ENCODE data around the gene PAPPA2. TPM values are rescaled to one million over a fixed set of nuclear protein-coding genes. Genes with fewer than 3 reads are reported as not detected.

The PAPPA2 gene
- total and polyA plus RNA-seq, 2 of the 4 experiments (the other 2 are of a cell fraction), result 0.10 to 0.18 TPM

- dilution Hi-C loops (cut with HindIII; ENCODE audit: low sequenced_read_pairs, unreplicated experiment), result no loop called here
- Histone ChIP-seq H3K4me2 (ENCODE audit: low read depth, low read length) (no peak overlapping the region), H2BK20ac (ENCODE audit: low read depth, low read length) (no peak overlapping the region), H3K4ac (ENCODE audit: low read depth, low read length) (no peak overlapping the region), H3K4me3 (ENCODE audit: insufficient read depth, low read depth, low read length) (no peak overlapping the region), H3K18ac (ENCODE audit: low read depth, low read length) (no peak overlapping the region), H3K27ac (ENCODE audit: insufficient read depth, low read length) (no peak overlapping the region), H2BK15ac (ENCODE audit: low read depth, low read length) (no peak overlapping the region), H3K4me1 (ENCODE audit: control insufficient read depth, insufficient read depth, low read length) (no peaks in the 10 kb centered on the region), H4K8ac (ENCODE audit: low read depth in 2 of 2, low read length in 2 of 2) (no peak overlapping the region), H2AK5ac (ENCODE audit: low read depth, low read length) (no peak overlapping the region), H3K23ac (ENCODE audit: low read depth, low read length) (no peak overlapping the region), H3K9me1 (ENCODE audit: insufficient read depth, low read length) (no peaks in the 10 kb centered on the region), H2BK120ac (ENCODE audit: low read depth, low read length) (no peak overlapping the region), H4K91ac (ENCODE audit: insufficient read depth, low read depth, low read length) (no peak overlapping the region), H3K36me3 (ENCODE audit: control insufficient read depth, insufficient read depth, low read length) (no peaks in the 10 kb centered on the region), H2AFZ (replicated peaks; ENCODE audit: low read length, poor library complexity) (no peak overlapping the region), H3K79me1 (ENCODE audit: low read depth in 1 of 2, low read length in 2 of 2) (no peaks in the 10 kb centered on the region), H3K56ac (ENCODE audit: extremely low read depth, insufficient read depth, low read length) (no peak overlapping the region), H2AK9ac (replicated peaks; ENCODE audit: low read depth, low read length, poor library complexity) (no peak overlapping the region), H4K5ac (ENCODE audit: low read depth, low read length) (no peak overlapping the region), H3K9me3 (ENCODE audit: control insufficient read depth, insufficient read depth, low read length) (no peaks in the 10 kb centered on the region), H2BK5ac (ENCODE audit: low read depth, low read length, poor library complexity, severe bottlenecking) (no peak overlapping the region), H3K14ac (replicated peaks; ENCODE audit: low read depth, low read length) (no peak overlapping the region), H3K9ac (ENCODE audit: low read depth, low read length) (no peak overlapping the region), H4K20me1 (ENCODE audit: insufficient read depth, low read length) (no peaks in the 10 kb centered on the region), H3K27me3 (ENCODE audit: control insufficient read depth, insufficient read depth, low read length) (no peaks in the 10 kb centered on the region)
- TF ChIP-seq MAFK (IDR thresholded peaks at IDR 0.05; ENCODE audit: low read depth, low read length), result no peak
- no peak for TF ChIP-seq BHLHE40 (IDR thresholded peaks at IDR 0.05; ENCODE audit: low read depth, low read length)
- TF ChIP-seq USF2 (IDR thresholded peaks at IDR 0.05; ENCODE audit: low read depth, low read length), result no peak
- no peak for TF ChIP-seq ELK1 (IDR thresholded peaks at IDR 0.05; ENCODE audit: borderline replicate concordance, low read depth, low read length)
- no peak for TF ChIP-seq RCOR1 (IDR thresholded peaks at IDR 0.05; ENCODE audit: insufficient replicate concordance, low read length)
- no peak for TF ChIP-seq SMC3 (IDR thresholded peaks at IDR 0.05; ENCODE audit: low read depth, low read length)
- TF ChIP-seq CHD1 (IDR thresholded peaks at IDR 0.05; ENCODE audit: low read depth, low read length), result no peak
- no peak for TF ChIP-seq POLR2A (IDR thresholded peaks at IDR 0.05; ENCODE audit: low read depth, low read length)
- no peak for TF ChIP-seq NFE2L2 (IDR thresholded peaks at IDR 0.05; ENCODE audit: low read depth, low read length)
- no TSS peak for BruUV-seq (replicated peaks)
- 45% methylated on average over 2 of the region's 5 CpGs; no CpG with 5 or more reads in 1 of the 2 experiments for WGBS, 2 experiments (ENCODE audit: extremely low coverage in 2 of 2, insufficient read length in 1 of 2)
- ChIA-PET POLR2A (ENCODE audit: unreplicated experiment) (no interaction called here), CTCF (no interaction called here)
- ATAC-seq (ENCODE audit: low read depth) (no peak), DNase-seq (no peak)
- intact Hi-C loops (cut with micrococcal nuclease), result no loop called here
- in situ Hi-C loops (cut with MboI; ENCODE audit: low sequenced_read_pairs), result no loop called here
Observed at GRCh38 chr1:176576670-176577069, 113.7 kb downstream of the PAPPA2 start.
